Non-pigmented ciliary epithelial cell (primary cell): Measurements from ENCODE around the gene ADAM33.

ENCODE experiments used
- DNase-seq: peaks from one replicate; pipeline ENCODE4 v3.0.0-alpha.2; 2010; ENCODE audit warnings: low read depth

ADAM33 gene

GRCh38 chr20:3687655-3688054, 5.8 kb upstream of the ADAM33 start:
- DNase-seq = peak; percentile 22

- DNase-seq = peak; percentile 70
These were observed 5.1 kb upstream of the ADAM33 start for GRCh38 chr20:3686867-3687321.

GRCh38 chr20:3686421-3686820, 4.6 kb upstream of the ADAM33 start:
- DNase-seq = no peak

GRCh38 chr20:3685341-3685740, 3.5 kb upstream of the ADAM33 start:
- no peak for DNase-seq

GRCh38 chr20:3681352-3681930, 369 bp downstream of the ADAM33 start:
- no peak for DNase-seq

GRCh38 chr20:3680701-3681351, 984 bp downstream of the ADAM33 start:
- no peak for DNase-seq

- DNase-seq = peak; percentile 22
These were observed 1.8 kb downstream of the ADAM33 start for GRCh38 chr20:3679749-3680700.

GRCh38 chr20:3678856-3679720, 2.7 kb downstream of the ADAM33 start:
- no peak for DNase-seq

GRCh38 chr20:3678198-3678597, 3.6 kb downstream of the ADAM33 start:
- DNase-seq = no peak

GRCh38 chr20:3677733-3678132, 4.1 kb downstream of the ADAM33 start:
- DNase-seq = no peak

- no peak for DNase-seq
These were observed 6.6 kb downstream of the ADAM33 start for GRCh38 chr20:3674995-3675900.

GRCh38 chr20:3674447-3674846, 7.4 kb downstream of the ADAM33 start:
- no peak for DNase-seq

- DNase-seq = no peak
These were observed 8.4 kb downstream of the ADAM33 start for GRCh38 chr20:3673221-3674070.

- no peak for DNase-seq
These were observed 9.2 kb downstream of the ADAM33 start for GRCh38 chr20:3672547-3673171.

- DNase-seq = no peak
These were observed 9.7 kb downstream of the ADAM33 start for GRCh38 chr20:3671986-3672546.

GRCh38 chr20:3670945-3671344, 10.9 kb downstream of the ADAM33 start:
- no peak for DNase-seq

GRCh38 chr20:3670511-3670910, 11.3 kb downstream of the ADAM33 start:
- DNase-seq = no peak

- DNase-seq = no peak
These were observed 12.0 kb downstream of the ADAM33 start for GRCh38 chr20:3669710-3670367.
